GM19438 (cell line): ENCODE data around the gene LCTL.
"Not testable (repeated sequence)": the region's sequence is repeated elsewhere in the genome, so short reads cannot be mapped to it uniquely, and the experiment has no call there.

Experiments used
- ATAC-seq: cut with Tn5 transposase; IDR thresholded peaks from one replicate; pipeline ENCODE4 v1.9.1; 2021; ENCODE audit warnings: low read depth; ENCODE audit not compliant: unreplicated experiment

LCTL gene

GRCh38 chr15:66503780-66504562 lies 61.8 kb downstream of the LCTL start:
- ATAC-seq, result no peak

DNA sequence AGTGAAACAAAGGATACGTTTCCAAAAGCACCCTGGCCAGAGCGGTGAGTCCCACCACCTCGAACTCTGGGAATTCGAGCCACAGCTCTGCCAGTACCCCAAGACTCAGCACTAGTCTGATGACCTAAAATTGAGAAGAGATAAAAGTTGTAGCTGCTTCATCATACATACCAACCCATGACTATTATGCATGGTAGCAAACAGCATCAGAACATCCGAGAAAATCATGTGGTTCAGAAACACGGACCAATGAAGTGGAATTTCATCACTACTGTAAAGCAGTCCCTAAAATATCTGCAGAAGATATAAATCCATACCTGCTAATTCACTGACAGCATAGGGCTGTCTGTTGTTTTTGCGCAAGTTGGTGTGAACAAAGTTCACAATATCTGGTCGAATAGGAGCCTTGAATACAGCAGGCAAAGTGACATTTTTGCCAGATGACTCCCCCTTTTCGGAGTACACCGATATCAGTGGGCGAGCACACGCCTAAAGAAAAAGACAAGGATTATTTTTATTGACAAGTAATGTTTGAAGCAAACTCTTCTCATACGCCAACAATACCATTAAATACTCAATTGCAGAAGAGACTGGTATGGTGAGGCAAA lies 62.7 kb downstream of the LCTL start:
- not testable (repeated sequence) for ATAC-seq

DNA sequence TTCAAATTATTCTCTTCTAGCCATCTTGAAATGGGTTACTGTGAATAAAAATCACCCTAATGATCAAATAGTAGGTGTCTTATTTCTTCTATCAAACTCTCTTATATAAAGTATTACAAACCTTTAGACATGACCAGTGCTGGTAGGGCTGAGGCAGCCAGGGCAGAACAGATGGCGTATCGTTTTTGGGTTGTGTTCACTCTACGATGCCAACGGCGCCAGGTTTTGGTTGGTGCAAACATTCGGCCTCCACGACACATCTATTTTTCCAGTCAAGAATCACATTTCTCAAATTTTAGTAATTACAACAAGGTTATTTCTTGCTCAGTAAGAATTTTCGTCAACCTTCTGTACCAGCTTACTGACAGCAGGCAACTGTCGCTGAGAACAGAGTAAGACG lies 63.3 kb downstream of the LCTL start:
- ATAC-seq, result no peak

DNA sequence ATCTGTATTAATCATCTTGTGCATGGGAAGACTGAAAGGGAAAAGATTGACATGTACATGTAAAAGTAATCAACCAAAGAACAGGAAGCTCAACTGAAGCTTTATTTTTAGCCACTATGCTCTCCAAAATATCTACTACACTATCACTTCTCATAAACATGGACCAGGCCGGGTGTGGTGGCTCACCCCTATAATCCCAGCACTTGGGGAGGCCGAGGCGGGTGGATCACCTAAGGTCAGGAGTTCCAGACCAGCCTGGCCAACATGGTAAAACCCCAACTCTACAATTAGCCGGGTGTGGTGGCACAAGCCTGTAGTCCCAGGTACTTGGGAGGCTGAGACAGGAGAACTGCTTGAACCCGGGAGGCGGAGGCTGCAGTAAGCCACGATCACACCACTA lies 65.5 kb downstream of the LCTL start:
- not testable (repeated sequence) for ATAC-seq

DNA sequence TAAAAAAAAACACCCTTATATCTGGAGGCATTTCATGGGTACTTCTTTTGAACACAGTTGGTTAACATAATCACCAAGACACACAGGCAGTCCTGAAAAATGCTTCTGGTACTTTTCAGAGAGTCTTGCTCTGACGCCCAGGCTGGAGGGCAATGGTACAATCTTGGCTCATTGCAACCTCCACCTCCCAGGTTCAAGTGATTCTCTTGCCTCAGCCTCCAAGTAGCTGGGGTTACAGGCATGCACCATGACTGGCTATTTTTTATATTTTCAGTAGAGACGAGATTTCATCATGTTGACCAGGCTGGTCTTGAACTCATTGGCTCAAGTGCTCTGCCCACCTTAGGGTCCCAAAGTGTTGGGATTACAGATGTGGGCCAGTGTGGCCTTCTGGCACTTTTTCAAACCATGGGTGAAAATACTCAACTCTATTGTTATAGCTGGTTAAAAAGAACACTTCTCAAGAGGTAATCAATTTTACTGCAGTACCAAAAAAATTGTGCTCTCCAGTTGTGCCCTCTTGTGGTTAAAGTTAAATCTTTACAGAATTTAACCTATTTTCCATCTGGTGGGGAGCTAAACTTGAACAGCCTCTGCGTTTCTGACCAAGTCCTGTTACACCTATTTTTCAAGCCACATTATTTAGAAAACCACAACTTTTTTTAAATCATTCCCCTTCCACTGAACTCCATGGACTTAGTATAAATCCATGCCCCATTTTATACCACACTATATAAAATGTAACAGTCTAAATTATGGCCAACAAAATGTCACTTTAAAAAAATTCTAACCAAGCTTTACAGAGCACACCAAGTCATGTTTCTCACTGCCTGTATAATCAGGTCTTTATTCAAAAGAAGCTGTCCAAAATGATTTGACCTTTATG lies 67.1 kb downstream of the LCTL start:
- no peak for ATAC-seq
